H1 (cell line): ENCODE data around the gene HS6ST1.

ENCODE experiments used
- BCL11A ChIP-seq, 2 experiments: IDR thresholded peaks; one replicate each; pipeline ENCODE4 v1.6.1; 2011; ENCODE audit warnings: low read depth in 2 of 2, low read length in 2 of 2, mild to moderate bottlenecking in 2 of 2
- CBX8 ChIP-seq: fragments of 300-800, 300-1000 bp; sonication (generic); IDR thresholded peaks from 2 replicates; pipeline ENCODE4 v1.7.1; 2016; ENCODE audit warnings: low read depth, low read length, borderline replicate concordance
- CTCF ChIP-seq, 3 experiments: IDR thresholded peaks; 1 replicate in 2 of 3; 2 replicates in 1 of 3; pipeline versions ENCODE4 v1.5.1 to v1.6.1; 2011; ENCODE audit warnings: low read length in 3 of 3, mild to moderate bottlenecking in 3 of 3, inconsistent platforms in 2 of 3, low read depth in 1 of 3, moderate library complexity in 1 of 3; ENCODE audit not compliant: insufficient read depth in 1 of 3; ENCODE audit errors: control extremely low read depth in 1 of 3
- EGR1 ChIP-seq: IDR thresholded peaks from 2 replicates; pipeline ENCODE4 v1.6.1; 2011; ENCODE audit warnings: low read depth, low read length, borderline replicate concordance
- FOSL1 ChIP-seq: IDR thresholded peaks from 2 replicates; pipeline ENCODE4 v1.6.1; 2011; ENCODE audit warnings: mild to moderate bottlenecking, low read depth, low read length, moderate library complexity; ENCODE audit not compliant: insufficient read depth
- SP1 ChIP-seq: IDR thresholded peaks from 2 replicates; pipeline ENCODE4 v1.6.1; 2011; ENCODE audit warnings: low read depth, low read length
- SP2 ChIP-seq: IDR thresholded peaks from 2 replicates; pipeline ENCODE4 v1.6.1; 2012; ENCODE audit warnings: mild to moderate bottlenecking, low read length, inconsistent platforms
- SRF ChIP-seq: IDR thresholded peaks from 2 replicates; pipeline ENCODE4 v1.6.1; 2011; ENCODE audit warnings: mild to moderate bottlenecking, low read depth, low read length, moderate library complexity
- TCF12 ChIP-seq: IDR thresholded peaks from 2 replicates; pipeline ENCODE4 v1.6.1; 2011; ENCODE audit warnings: low read depth, mild to moderate bottlenecking, low read length
- ZNF274 ChIP-seq: IDR thresholded peaks from 2 replicates; pipeline ENCODE4 v1.7.0; 2012; ENCODE audit warnings: low read length, borderline replicate concordance; ENCODE audit errors: extremely low read depth

GRCh38 chr2:128301021-128301420 lies 17.6 kb downstream of the HS6ST1 start:
- TF ChIP-seq EGR1 (no peak), CTCF (IDR thresholded peaks at IDR 0.05; ENCODE audit: control extremely low read depth in 1 of 3, insufficient read depth in 1 of 3, low read depth in 1 of 3, low read length in 3 of 3) (no peak), SRF (no peak), SP2 (no peak), ZNF274 (no peak), SP1 (no peak), CBX8 (no peak), BCL11A (IDR thresholded peaks at IDR 0.05; ENCODE audit: low read depth in 2 of 2, low read length in 2 of 2) (no peak), TCF12 (no peak), FOSL1 (no peak)
